HepG2 (cell line): ENCODE results near the gene PFKL. TPM values are rescaled to one million over a fixed set of nuclear protein-coding genes. Genes with fewer than 3 reads are reported as not detected.

Source experiments
- ATAC-seq: fragments of 200-7000 bp; cut with Tn5 transposase; 3 replicates; pipeline ENCODE4 v1.9.1; 2020; ENCODE audit warnings: mild to moderate bottlenecking, moderate library complexity
- BruUV-seq: library from RNA; stranded (reverse); fragments of 400-500 nt; replicated peaks from 2 replicates; lab custom pipeline; 2021; lab: Mats Ljungman, UMichigan
- CTCF ChIA-PET: fragments of 300-600 bp; formaldehyde crosslinking; extraction: SDS; loops from one replicate; lab custom pipeline; 2021; ENCODE audit warnings: low total read pairs, inconsistent platforms, low intra/inter-chr PET ratio; lab: Yijun Ruan, JAX
- POLR2A ChIA-PET: fragments of 350-600 bp; sonication (Branson Sonifier 250); formaldehyde crosslinking; loops from one replicate; lab custom pipeline; 2020; ENCODE audit warnings: antibody characterized with exemption, inconsistent platforms; lab: Yijun Ruan, JAX
- DNase-seq: peaks from one replicate; pipeline ENCODE4 v3.0.0-alpha.2; 2015; ENCODE audit warnings: low spot score
- FAIRE-seq: peaks from 3 replicates; lab custom pipeline; 2011; peaks lifted over from hg19 to GRCh38; lab: Jason Lieb, UNC
- H2AFZ ChIP-seq: one replicate; pipeline ENCODE4 v1.6.1; 2011; ENCODE audit warnings: low read length, inconsistent platforms
- H3K27ac ChIP-seq: fragments of 300-600 bp; 3 replicates; pipeline ENCODE4 v1.8.0; 2011; ENCODE audit warnings: mixed run types, mild to moderate bottlenecking, mixed read lengths, low read length, inconsistent platforms; ENCODE audit not compliant: insufficient read depth; ENCODE audit errors: extremely low read length
- H3K27me3 ChIP-seq, 2 experiments: fragments of 200-600 bp in 1 of 2; 2 replicates in 1 of 2; 3 replicates in 1 of 2; pipeline versions ENCODE4 v1.6.0 to v1.8.0; 2011; ENCODE audit warnings: low read length in 2 of 2, mild to moderate bottlenecking in 2 of 2, moderate library complexity in 2 of 2, inconsistent platforms in 1 of 2; ENCODE audit not compliant: insufficient read depth in 2 of 2, control insufficient read depth in 1 of 2
- H3K36me3 ChIP-seq, 2 experiments: fragments of 200-600 bp in 1 of 2; replicated peaks in 1 of 2; 2 replicates in 1 of 2; 3 replicates in 1 of 2; pipeline versions ENCODE4 v1.5.1 to v1.8.0; 2011; ENCODE audit warnings: low read length in 2 of 2, inconsistent platforms in 1 of 2; ENCODE audit not compliant: insufficient read depth in 2 of 2, control insufficient read depth in 1 of 2
- H3K4me1 ChIP-seq: 2 replicates; pipeline ENCODE4 v1.5.1; 2012; ENCODE audit warnings: low read length, inconsistent platforms; ENCODE audit not compliant: insufficient read depth
- H3K4me2 ChIP-seq: 2 replicates; pipeline ENCODE4 v1.6.0; 2011; ENCODE audit warnings: low read depth, low read length, inconsistent platforms
- H3K4me3 ChIP-seq, 3 experiments: fragments of 200-600 bp in 1 of 3; sonication (generic), shearing (Covaris generic) in 1 of 3; replicated peaks in 1 of 3; 2 replicates each; pipeline ENCODE4 v1.5.1; 2011 to 2016; ENCODE audit warnings: low read length in 3 of 3, inconsistent platforms in 2 of 3, low read depth in 2 of 3, mild to moderate bottlenecking in 2 of 3, control low read depth in 1 of 3, mixed read lengths in 1 of 3; ENCODE audit not compliant: insufficient read depth in 1 of 3
- H3K79me2 ChIP-seq: one replicate; pipeline ENCODE4 v1.6.1; 2011; ENCODE audit warnings: low read length, inconsistent platforms; ENCODE audit not compliant: insufficient read depth
- H3K9ac ChIP-seq: 2 replicates; pipeline ENCODE4 v1.6.0; 2011; ENCODE audit warnings: mild to moderate bottlenecking, low read depth, low read length, inconsistent platforms; ENCODE audit not compliant: insufficient read depth
- H3K9me3 ChIP-seq: 2 replicates; pipeline ENCODE4 v1.5.1; 2012; ENCODE audit warnings: mild to moderate bottlenecking, low read length
- H4K20me1 ChIP-seq: 2 replicates; pipeline ENCODE4 v1.6.0; 2011; ENCODE audit warnings: inconsistent platforms, mild to moderate bottlenecking, low read length, moderate library complexity; ENCODE audit not compliant: insufficient read depth
- AKAP8 ChIP-seq: sonication (generic); formaldehyde crosslinking; IDR thresholded peaks from 2 replicates; pipeline ENCODE4 v1.5.1; 2020; ENCODE audit warnings: mild to moderate bottlenecking, missing genetic modification reagents
- FOSL2 ChIP-seq: sonication (generic); formaldehyde crosslinking; IDR thresholded peaks from 2 replicates; pipeline ENCODE4 v1.4.0; 2020; ENCODE audit warnings: missing genetic modification reagents
- LCORL ChIP-seq, 2 experiments: fragments of 450-650 bp in 1 of 2; sonication (generic) in 1 of 2; formaldehyde crosslinking in 1 of 2; IDR thresholded peaks; 2 replicates each; pipeline versions ENCODE4 v1.5.0 to v1.6.1; 2017 to 2020; ENCODE audit warnings: antibody characterized with exemption in 1 of 2, missing genetic modification reagents in 1 of 2
- NFKBIZ ChIP-seq: IDR thresholded peaks from 2 replicates; pipeline ENCODE4 v1.6.1; 2018; ENCODE audit warnings: missing genetic modification reagents, missing compliant biosample characterization
- PPARG ChIP-seq: conservative IDR thresholded peaks from 2 replicates; pipeline ENCODE4 v1.6.1; 2016; ENCODE audit warnings: missing biosample characterization, missing genetic modification reagents
- SP1 ChIP-seq, 2 experiments: fragments of 450-650 bp in 1 of 2; sonication (generic) in 1 of 2; formaldehyde crosslinking in 1 of 2; IDR thresholded peaks; 2 replicates each; pipeline versions ENCODE4 v1.4.0 to v1.6.1; 2016 to 2020; ENCODE audit warnings: missing genetic modification reagents in 1 of 2
- STAT6 ChIP-seq: sonication (generic); formaldehyde crosslinking; IDR thresholded peaks from 2 replicates; pipeline ENCODE4 v1.4.0; 2020; ENCODE audit warnings: missing genetic modification reagents, mild to moderate bottlenecking, borderline replicate concordance
- THAP9 ChIP-seq: sonication (generic); formaldehyde crosslinking; IDR thresholded peaks from 2 replicates; pipeline ENCODE4; 2020; ENCODE audit warnings: missing genetic modification reagents, mild to moderate bottlenecking, borderline replicate concordance
- ZBTB21 ChIP-seq: sonication (generic); formaldehyde crosslinking; IDR thresholded peaks from 2 replicates; pipeline ENCODE4 v1.4.0; 2020; ENCODE audit warnings: missing genetic modification reagents
- ZC3H4 ChIP-seq: sonication (generic); formaldehyde crosslinking; IDR thresholded peaks from 2 replicates; pipeline ENCODE4 v1.4.0; 2020; ENCODE audit warnings: missing genetic modification reagents, borderline replicate concordance
- ZFP36 ChIP-seq: fragments of 150-350 bp; IDR thresholded peaks from 2 replicates; pipeline ENCODE4 v1.6.1; 2018; ENCODE audit warnings: borderline replicate concordance, low read length, low read depth; ENCODE audit not compliant: partially characterized antibody
- ZNF143 ChIP-seq: sonication (generic); formaldehyde crosslinking; IDR thresholded peaks from 2 replicates; pipeline ENCODE4 v1.4.0; 2020; ENCODE audit warnings: missing genetic modification reagents
- ZNF280B ChIP-seq: sonication (generic); formaldehyde crosslinking; IDR thresholded peaks from 2 replicates; pipeline ENCODE4 v1.5.0; 2020; ENCODE audit warnings: missing genetic modification reagents, mild to moderate bottlenecking, borderline replicate concordance
- ZNF670 ChIP-seq: sonication (generic); formaldehyde crosslinking; IDR thresholded peaks from 2 replicates; pipeline ENCODE4 v1.8.0; 2022; ENCODE audit warnings: mild to moderate bottlenecking, missing genetic modification reagents, borderline replicate concordance
- ZNF768 ChIP-seq: sonication (generic); formaldehyde crosslinking; IDR thresholded peaks from 2 replicates; pipeline ENCODE4 v1.4.0; 2020; ENCODE audit warnings: missing genetic modification reagents
- ZNF788 ChIP-seq: sonication (generic); formaldehyde crosslinking; IDR thresholded peaks from 2 replicates; pipeline ENCODE4 v1.5.0; 2020; ENCODE audit warnings: mild to moderate bottlenecking, missing genetic modification reagents, borderline replicate concordance
- WGBS: methylation state at CpG from one replicate; pipeline ENCODE4 v1.1.6; 2017; ENCODE audit warnings: low lambda C conversion rate; 5-methylcytosine and 5-hydroxymethylcytosine counted together
- in situ Hi-C: cut with HindIII; loops from 2 replicates; pipeline ENCODE4 v1.10.0; 2017; ENCODE audit warnings: low pct_unique_long_range_greater_than_20kb; ENCODE audit not compliant: extremely low pct_ligation_motif_present
- intact Hi-C: fragments of 100-400 bp; cut with micrococcal nuclease; formaldehyde crosslinking; loops from one replicate; pipeline ENCODE4 v1.10.0; 2022; ENCODE audit not compliant: unreplicated experiment
- polyA plus RNA-seq, 8 experiments: library from polyadenylated mRNA; depleted of rRNA in 3 of 8; stranded (reverse) in 7 of 8; unstranded in 1 of 8; fragments of >200 nt; fragmentation: Illumina TruSeq in 4 of 8; extraction: Trizol in 4 of 8; gene quantifications; 2 replicates each; pipeline versions ENCODE4 v1.2.1 to v1.2.3, GENCODE V29; 2011 to 2016; ENCODE audit warnings: low read depth in 4 of 8, missing spikeins in 1 of 8, mixed read lengths in 1 of 8; ENCODE audit not compliant: insufficient read depth in 1 of 8
- total RNA-seq, 5 experiments: library from RNA; depleted of rRNA; stranded (reverse); fragments of >200 nt; fragmentation: Illumina TruSeq; extraction: Trizol; gene quantifications; 2 replicates each; pipeline ENCODE4 v1.2.3, GENCODE V29; 2016; ENCODE audit warnings: low read depth in 1 of 5

The PFKL gene
- total and polyA plus RNA-seq, 2 of the 13 experiments (the other 11 are each of a cell fraction or from before 2014, with no cell fraction given): 92.8 to 106 TPM

- TF ChIP-seq ZNF143 (CRISPR knock-in tag): no peak
- 0 out of 2 replicates have a peak, but pooled peaks have one; percentile 8 for TF ChIP-seq ZNF788 (CRISPR knock-in tag)
- TF ChIP-seq STAT6 (CRISPR knock-in tag): no peak
- no peak for TF ChIP-seq ZC3H4 (CRISPR knock-in tag)
- TF ChIP-seq ZNF768 (CRISPR knock-in tag): no peak
- peak; percentile 13; the same call in 1 of the 2 replicates for TF ChIP-seq ZNF280B (CRISPR knock-in tag)
- TF ChIP-seq AKAP8 (CRISPR knock-in tag): peak; percentile 28
- TF ChIP-seq ZFP36: no peak
These were observed 5.0 kb downstream of the PFKL start (continued) for GRCh38 chr21:44304877-44305293.

- ChIA-PET POLR2A (no interaction called here), CTCF (no interaction called here)
- FAIRE-seq (no peak), ATAC-seq (no peak), DNase-seq (no peak)
- Histone ChIP-seq H3K4me3 (no peak overlapping the region), H3K9ac (no peak overlapping the region), H3K27me3 (no peaks in the 10 kb centered on the region), H2AFZ (no peak overlapping the region), H3K4me2 (no peak overlapping the region), H3K27ac (no peak overlapping the region), H3K36me3 (peaks cover 8 to 33% of the 10 kb centered on the region in 2 experiments; a peak in 4 of 5 replicates), H3K4me1 (peaks cover 48% of the 10 kb centered on the region), H4K20me1 (peaks cover 19% of the 10 kb centered on the region; the same call in 1 of the 2 replicates), H3K9me3 (no peaks in the 10 kb centered on the region), H3K79me2 (peaks cover 29% of the 10 kb centered on the region)
- intact Hi-C loops (loop anchor here (10.0 kb wide), 1 partner anchor 179 kb away; no protein-coding TSS in a partner anchor), in situ Hi-C loops (no loop called here)
- WGBS: 98% methylated on average over 5 of the region's 9 CpGs
- BruUV-seq: no TSS peak
- TF ChIP-seq SP1 (IDR thresholded peaks at IDR 0.05) (no peak), SP1 (CRISPR knock-in tag; IDR thresholded peaks at IDR 0.05) (no peak), PPARG (CRISPR knock-in tag) (no peak), ZBTB21 (CRISPR knock-in tag) (no peak), ZNF670 (CRISPR knock-in tag) (no peak), LCORL (IDR thresholded peaks at IDR 0.05) (no peak), LCORL (CRISPR knock-in tag; IDR thresholded peaks at IDR 0.05) (no peak), FOSL2 (CRISPR knock-in tag) (no peak), NFKBIZ (CRISPR knock-in tag) (no peak), THAP9 (no peak)
These were observed 5.8 kb downstream of the PFKL start for GRCh38 chr21:44305691-44306090.
